OCI-LY3 (cell line): Measurements from ENCODE around the gene GRM4.

Experiments
- H2AFZ ChIP-seq: fragments of 200-600, 300-600 bp; shearing (Covaris generic); 2 replicates; pipeline ENCODE4 v1.6.0; 2014; ENCODE audit warnings: antibody characterized with exemption, low read depth, low read length
- H3K27ac ChIP-seq: fragments of 200-600, 300-600 bp; sonication (generic); 2 replicates; pipeline ENCODE4 v1.5.1; 2014; ENCODE audit warnings: mild to moderate bottlenecking, low read length, moderate library complexity, mixed read lengths
- H3K27me3 ChIP-seq: fragments of 200-600, 300-600 bp; sonication (generic); 2 replicates; pipeline ENCODE4 v1.6.1; 2014; ENCODE audit warnings: low read depth, low read length, mixed read lengths
- H3K36me3 ChIP-seq: fragments of 200-600, 300-600 bp; sonication (generic); replicated peaks from 2 replicates; pipeline ENCODE3; 2014; ENCODE audit warnings: low read depth, low read length, mixed read lengths
- H3K4me1 ChIP-seq: fragments of 300-600, 200-600 bp; sonication (generic); 2 replicates; pipeline ENCODE4 v1.6.1; 2014; ENCODE audit warnings: low read length, mixed read lengths
- H3K4me2 ChIP-seq: fragments of 200-600, 300-600 bp; sonication (generic); 2 replicates; pipeline ENCODE4 v1.6.1; 2014; ENCODE audit warnings: low read length, mixed read lengths
- H3K4me3 ChIP-seq: fragments of 300-600, 200-600 bp; sonication (generic); 2 replicates; pipeline ENCODE4 v1.5.1; 2014; ENCODE audit warnings: antibody characterized with exemption, mild to moderate bottlenecking, low read length, moderate library complexity
- H3K79me2 ChIP-seq: fragments of 300-600, 200-600 bp; shearing (Covaris generic); 2 replicates; pipeline ENCODE4 v1.6.1; 2014; ENCODE audit warnings: mild to moderate bottlenecking, low read length, mixed read lengths
- H3K9ac ChIP-seq: fragments of 300-600, 200-600 bp; shearing (Covaris generic); 2 replicates; pipeline ENCODE4 v1.6.0; 2014; ENCODE audit warnings: mild to moderate bottlenecking, low read length, moderate library complexity
- H3K9me3 ChIP-seq: fragments of 200-600, 300-600 bp; shearing (Covaris generic); 2 replicates; pipeline ENCODE4 v1.6.1; 2014; ENCODE audit warnings: low read length, mixed read lengths; ENCODE audit not compliant: insufficient read depth
- H4K20me1 ChIP-seq: fragments of 200-600, 300-600 bp; sonication (generic); 2 replicates; pipeline ENCODE4 v1.6.1; 2016; ENCODE audit warnings: low read length, mixed read lengths; ENCODE audit not compliant: insufficient read depth
- CTCF ChIP-seq: fragments of 200-600, 300-600 bp; sonication (generic); IDR thresholded peaks from 2 replicates; pipeline ENCODE4 v1.5.1; 2014; ENCODE audit warnings: antibody characterized with exemption, low read length, low read depth
- EZH2phosphoT487 ChIP-seq: fragments of 200-600 bp; shearing (Covaris generic); IDR thresholded peaks from 2 replicates; pipeline ENCODE4 v1.6.1; 2018; ENCODE audit warnings: antibody characterized with exemption, mixed run types, low read depth

GRM4 gene

GRCh38 chr6:34061348-34061747, 84.5 kb downstream of the GRM4 start:
- Histone ChIP-seq H3K79me2 (no peaks in the 10 kb centered on the region), H3K4me1 (no peaks in the 10 kb centered on the region), H3K4me3 (no peak overlapping the region), H4K20me1 (no peaks in the 10 kb centered on the region), H3K27me3 (no peaks in the 10 kb centered on the region), H3K4me2 (no peak overlapping the region), H3K36me3 (no peaks in the 10 kb centered on the region), H2AFZ (no peak overlapping the region), H3K27ac (no peak overlapping the region), H3K9me3 (no peaks in the 10 kb centered on the region), H3K9ac (no peak overlapping the region)
- TF ChIP-seq CTCF (no peak), EZH2phosphoT487 (no peak)

- no peaks in the 10 kb centered on the region for H3K36me3 ChIP-seq
- no peak overlapping the region for H2AFZ ChIP-seq
- TF ChIP-seq CTCF, result no peak
- TF ChIP-seq EZH2phosphoT487, result no peak
- H3K27me3 ChIP-seq, result no peaks in the 10 kb centered on the region
- H3K27ac ChIP-seq, result no peak overlapping the region
- no peak overlapping the region for H3K4me3 ChIP-seq
- H3K9ac ChIP-seq, result no peak overlapping the region
- no peak overlapping the region for H3K4me2 ChIP-seq
- H3K4me1 ChIP-seq, result peaks cover 7% of the 10 kb centered on the region
- H4K20me1 ChIP-seq, result no peaks in the 10 kb centered on the region
- no peaks in the 10 kb centered on the region for H3K9me3 ChIP-seq
- H3K79me2 ChIP-seq, result no peaks in the 10 kb centered on the region
Observed at GRCh38 chr6:34059914-34060313, 86.0 kb downstream of the GRM4 start.

- Histone ChIP-seq H3K4me1 (peaks cover 7% of the 10 kb centered on the region), H3K79me2 (no peaks in the 10 kb centered on the region), H3K27ac (no peak overlapping the region), H3K9me3 (no peaks in the 10 kb centered on the region), H2AFZ (no peak overlapping the region), H3K9ac (no peak overlapping the region), H3K36me3 (no peaks in the 10 kb centered on the region), H3K27me3 (no peaks in the 10 kb centered on the region), H3K4me3 (no peak overlapping the region), H3K4me2 (no peak overlapping the region), H4K20me1 (no peaks in the 10 kb centered on the region)
- TF ChIP-seq EZH2phosphoT487, result no peak
- TF ChIP-seq CTCF, result no peak
Observed at GRCh38 chr6:34059136-34059731, 86.7 kb downstream of the GRM4 start.

GRCh38 chr6:34057790-34058189, 88.1 kb downstream of the GRM4 start:
- H2AFZ ChIP-seq, result no peak overlapping the region

More at GRCh38 chr6:34057790-34058189, 88.1 kb downstream of the GRM4 start:
- no peak overlapping the region for H3K4me2 ChIP-seq
- H3K9me3 ChIP-seq, result no peaks in the 10 kb centered on the region
- no peaks in the 10 kb centered on the region for H3K27me3 ChIP-seq
- H3K79me2 ChIP-seq, result no peaks in the 10 kb centered on the region
- H3K9ac ChIP-seq, result no peak overlapping the region
- H4K20me1 ChIP-seq, result no peaks in the 10 kb centered on the region
- peaks cover 7% of the 10 kb centered on the region for H3K4me1 ChIP-seq
- TF ChIP-seq EZH2phosphoT487 (no peak), CTCF (no peak)
- H3K27ac ChIP-seq, result no peak overlapping the region
- no peaks in the 10 kb centered on the region for H3K36me3 ChIP-seq
- H3K4me3 ChIP-seq, result no peak overlapping the region
